ENCODE results near the gene TSPAN9. TPM values are rescaled to one million over a fixed set of nuclear protein-coding genes. Genes with fewer than 3 reads are reported as not detected.
A peak's percentile ranks its signal among the peaks of the same experiment; 100 is the strongest.

Gene TSPAN9
- total RNA-seq, 3 donors from 2014 or later, result 0.68 to 1.4 (median 0.95) TPM

- no peaks in the 10 kb centered on the region for H3K36me3 Mint-ChIP-seq (ENCODE audit: insufficient read depth)
- ATAC-seq (no peak), DNase-seq (no peak)
- H3K4me3 Mint-ChIP-seq, result no peak overlapping the region
- H3K4me1 Mint-ChIP-seq (ENCODE audit: low read depth), result peaks cover 8% of the 10 kb centered on the region
- H3K9me3 Mint-ChIP-seq, result no peaks in the 10 kb centered on the region
- H3K27me3 Mint-ChIP-seq (ENCODE audit: low read depth), result peaks cover 36% of the 10 kb centered on the region
Observed at GRCh38 chr12:3196488-3196887, 119.3 kb downstream of the TSPAN9 start.

- Mint-ChIP-seq H3K27me3 (ENCODE audit: low read depth) (peaks cover 44% of the 10 kb centered on the region), H3K4me3 (no peak overlapping the region), H3K4me1 (ENCODE audit: low read depth) (peaks cover 8% of the 10 kb centered on the region), H3K9me3 (no peaks in the 10 kb centered on the region), H3K36me3 (ENCODE audit: insufficient read depth) (no peaks in the 10 kb centered on the region)
- DNase-seq (no peak), ATAC-seq (no peak)
Observed at GRCh38 chr12:3197131-3197818, 120.1 kb downstream of the TSPAN9 start.

- Mint-ChIP-seq H3K9me3 (no peaks in the 10 kb centered on the region), H3K4me3 (no peak overlapping the region), H3K27me3 (ENCODE audit: low read depth) (peaks cover 59% of the 10 kb centered on the region), H3K36me3 (ENCODE audit: insufficient read depth) (no peaks in the 10 kb centered on the region), H3K4me1 (ENCODE audit: low read depth) (peaks cover 8% of the 10 kb centered on the region)
- DNase-seq (no peak), ATAC-seq (peak; percentile 16 to 20)
Observed at GRCh38 chr12:3199551-3200031, 122.4 kb downstream of the TSPAN9 start.

GRCh38 chr12:3200032-3200617 lies 122.9 kb downstream of the TSPAN9 start:
- no peak overlapping the region for H3K4me3 Mint-ChIP-seq
- peaks cover 59% of the 10 kb centered on the region for H3K27me3 Mint-ChIP-seq (ENCODE audit: low read depth)
- H3K4me1 Mint-ChIP-seq (ENCODE audit: low read depth), result peaks cover 8% of the 10 kb centered on the region
- DNase-seq, result no peak
- no peaks in the 10 kb centered on the region for H3K9me3 Mint-ChIP-seq
- H3K36me3 Mint-ChIP-seq (ENCODE audit: insufficient read depth), result no peaks in the 10 kb centered on the region
- peak; percentile 30 to 41 for ATAC-seq

- Mint-ChIP-seq H3K4me3 (no peak overlapping the region), H3K4me1 (ENCODE audit: low read depth) (peaks cover 8% of the 10 kb centered on the region), H3K36me3 (ENCODE audit: insufficient read depth) (no peaks in the 10 kb centered on the region), H3K27me3 (ENCODE audit: low read depth) (peaks cover 58% of the 10 kb centered on the region), H3K9me3 (no peaks in the 10 kb centered on the region)
- ATAC-seq (no peak), DNase-seq (no peak)
Observed at GRCh38 chr12:3200814-3201233, 123.6 kb downstream of the TSPAN9 start.

- Mint-ChIP-seq H3K4me1 (ENCODE audit: low read depth) (peaks cover 8% of the 10 kb centered on the region), H3K9me3 (no peaks in the 10 kb centered on the region), H3K4me3 (peak overlapping the region; percentile 58), H3K27me3 (ENCODE audit: low read depth) (peaks cover 51% of the 10 kb centered on the region), H3K36me3 (ENCODE audit: insufficient read depth) (no peaks in the 10 kb centered on the region)
- DNase-seq (no peak), ATAC-seq (no peak)
Observed at GRCh38 chr12:3201339-3202051, 124.3 kb downstream of the TSPAN9 start.

GRCh38 chr12:3202096-3202495 lies 124.9 kb downstream of the TSPAN9 start:
- Mint-ChIP-seq H3K4me1 (ENCODE audit: low read depth) (peaks cover 8% of the 10 kb centered on the region), H3K27me3 (ENCODE audit: low read depth) (peaks cover 45% of the 10 kb centered on the region), H3K4me3 (no peak overlapping the region), H3K9me3 (no peaks in the 10 kb centered on the region), H3K36me3 (ENCODE audit: insufficient read depth) (no peaks in the 10 kb centered on the region)
- ATAC-seq, result no peak
- DNase-seq, result no peak

GRCh38 chr12:3202734-3203446 lies 125.7 kb downstream of the TSPAN9 start:
- peaks cover 8% of the 10 kb centered on the region for H3K4me1 Mint-ChIP-seq (ENCODE audit: low read depth)
- DNase-seq, result peak; percentile 52
- no peaks in the 10 kb centered on the region for H3K9me3 Mint-ChIP-seq
- H3K27me3 Mint-ChIP-seq (ENCODE audit: low read depth), result peaks cover 41% of the 10 kb centered on the region
- no peak overlapping the region for H3K4me3 Mint-ChIP-seq
- no peaks in the 10 kb centered on the region for H3K36me3 Mint-ChIP-seq (ENCODE audit: insufficient read depth)
- ATAC-seq, result peak in 1 of 2 donors; percentile 51

GRCh38 chr12:3203713-3204112 lies 126.5 kb downstream of the TSPAN9 start:
- no peak for ATAC-seq
- no peaks in the 10 kb centered on the region for H3K9me3 Mint-ChIP-seq
- no peak overlapping the region for H3K4me3 Mint-ChIP-seq
- no peaks in the 10 kb centered on the region for H3K36me3 Mint-ChIP-seq (ENCODE audit: insufficient read depth)
- H3K27me3 Mint-ChIP-seq (ENCODE audit: low read depth), result peaks cover 41% of the 10 kb centered on the region
- no peak for DNase-seq
- H3K4me1 Mint-ChIP-seq (ENCODE audit: low read depth), result peaks cover 8% of the 10 kb centered on the region

GRCh38 chr12:3204143-3204542 lies 127.0 kb downstream of the TSPAN9 start:
- Mint-ChIP-seq H3K4me1 (ENCODE audit: low read depth) (peaks cover 8% of the 10 kb centered on the region), H3K27me3 (ENCODE audit: low read depth) (peaks cover 37% of the 10 kb centered on the region), H3K4me3 (no peak overlapping the region), H3K36me3 (ENCODE audit: insufficient read depth) (no peaks in the 10 kb centered on the region), H3K9me3 (no peaks in the 10 kb centered on the region)
- ATAC-seq, result no peak
- no peak for DNase-seq

GRCh38 chr12:3204730-3205531 lies 127.8 kb downstream of the TSPAN9 start:
- Mint-ChIP-seq H3K27me3 (ENCODE audit: low read depth) (peaks cover 30% of the 10 kb centered on the region), H3K36me3 (ENCODE audit: insufficient read depth) (no peaks in the 10 kb centered on the region), H3K4me1 (ENCODE audit: low read depth) (peaks cover 5% of the 10 kb centered on the region), H3K9me3 (no peaks in the 10 kb centered on the region), H3K4me3 (no peak overlapping the region)
- DNase-seq (no peak), ATAC-seq (no peak)

- peaks cover 4% of the 10 kb centered on the region for H3K4me1 Mint-ChIP-seq (ENCODE audit: low read depth)
- H3K36me3 Mint-ChIP-seq (ENCODE audit: insufficient read depth), result no peaks in the 10 kb centered on the region
- no peak overlapping the region for H3K4me3 Mint-ChIP-seq
- ATAC-seq (no peak), DNase-seq (no peak)
- H3K9me3 Mint-ChIP-seq, result no peaks in the 10 kb centered on the region
- H3K27me3 Mint-ChIP-seq (ENCODE audit: low read depth), result peaks cover 28% of the 10 kb centered on the region
Observed at GRCh38 chr12:3205742-3206519, 128.8 kb downstream of the TSPAN9 start.

GRCh38 chr12:3206536-3207072 lies 129.4 kb downstream of the TSPAN9 start:
- H3K4me1 Mint-ChIP-seq (ENCODE audit: low read depth), result no peaks in the 10 kb centered on the region
- DNase-seq (no peak), ATAC-seq (no peak)
- H3K9me3 Mint-ChIP-seq, result no peaks in the 10 kb centered on the region
- no peaks in the 10 kb centered on the region for H3K36me3 Mint-ChIP-seq (ENCODE audit: insufficient read depth)
- peaks cover 22% of the 10 kb centered on the region for H3K27me3 Mint-ChIP-seq (ENCODE audit: low read depth)
- H3K4me3 Mint-ChIP-seq, result no peak overlapping the region

All from activated T-cell treated with anti-CD3 and anti-CD28 coated beads, Interleukin-2, amount 50 U/mL, for 4 hours (primary cell).